ENCODE measurements around the gene SFT2D2.

Gene SFT2D2

DNA sequence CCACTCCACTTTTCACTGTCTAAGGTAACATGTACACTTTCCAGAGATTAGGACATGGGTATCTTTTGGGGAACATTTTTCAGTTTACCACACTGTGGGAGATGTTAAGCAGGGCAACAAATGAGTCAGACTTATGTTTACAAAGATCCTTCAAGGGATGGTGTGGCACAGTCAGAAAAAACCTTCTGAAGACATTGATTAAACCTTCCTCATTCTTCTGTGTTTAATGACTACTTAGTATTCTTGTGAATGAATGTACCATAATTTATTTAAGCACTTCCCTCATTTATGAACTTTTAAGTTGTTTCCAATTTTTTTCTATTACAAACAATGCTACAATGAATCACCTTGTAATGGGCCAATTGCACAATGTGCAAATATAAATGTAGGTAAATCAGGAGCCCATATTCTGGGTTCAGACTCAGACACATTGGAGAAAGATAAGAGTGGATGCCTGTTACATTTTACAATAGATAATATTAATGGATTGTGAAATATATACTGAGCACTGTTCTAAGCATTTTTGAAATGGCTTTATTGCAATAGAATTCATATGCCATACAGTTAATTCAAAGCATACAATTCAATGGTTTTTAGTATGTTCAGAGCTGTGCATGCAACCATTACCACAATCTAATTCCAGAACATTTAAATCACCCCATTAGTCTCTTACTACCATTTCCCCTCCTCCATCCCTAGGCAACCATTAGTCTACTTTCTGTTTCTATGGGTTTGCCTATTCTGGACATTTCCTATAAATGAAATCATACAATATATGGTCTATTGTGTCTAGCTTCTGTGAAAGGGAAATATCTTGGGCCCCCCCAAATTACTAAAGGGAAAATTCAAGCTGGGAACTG is 1.9 kb upstream of the SFT2D2 start:
- no peak for DNase-seq

- no peak for DNase-seq
Observed at GRCh38 chr1:168224991-168225390, 813 bp upstream of the SFT2D2 start.

- DNase-seq = no peak
Observed at GRCh38 chr1:168227620-168228019, 1.8 kb downstream of the SFT2D2 start.

DNA sequence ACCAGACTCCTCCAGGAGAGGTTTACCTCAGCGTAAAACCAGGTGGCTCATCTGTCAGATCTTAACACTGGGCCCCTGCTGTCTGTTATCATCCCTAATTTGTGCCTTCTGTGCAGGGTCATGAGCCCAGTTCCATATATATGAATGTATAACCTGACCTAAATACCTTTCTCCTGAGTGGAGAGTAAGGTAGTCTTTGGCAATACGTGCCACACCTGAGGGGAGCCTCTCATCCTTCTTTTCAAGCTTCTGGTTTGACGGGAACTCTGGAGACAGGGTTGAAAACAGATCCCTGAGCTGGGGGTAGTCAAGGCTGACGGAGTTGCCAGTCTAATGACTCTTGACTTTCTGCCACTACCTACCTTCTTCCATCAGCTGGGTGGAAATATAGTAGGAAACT is 4.1 kb downstream of the SFT2D2 start:
- no peak for DNase-seq

- DNase-seq = no peak
Observed at GRCh38 chr1:168230709-168231108, 4.9 kb downstream of the SFT2D2 start.

DNA sequence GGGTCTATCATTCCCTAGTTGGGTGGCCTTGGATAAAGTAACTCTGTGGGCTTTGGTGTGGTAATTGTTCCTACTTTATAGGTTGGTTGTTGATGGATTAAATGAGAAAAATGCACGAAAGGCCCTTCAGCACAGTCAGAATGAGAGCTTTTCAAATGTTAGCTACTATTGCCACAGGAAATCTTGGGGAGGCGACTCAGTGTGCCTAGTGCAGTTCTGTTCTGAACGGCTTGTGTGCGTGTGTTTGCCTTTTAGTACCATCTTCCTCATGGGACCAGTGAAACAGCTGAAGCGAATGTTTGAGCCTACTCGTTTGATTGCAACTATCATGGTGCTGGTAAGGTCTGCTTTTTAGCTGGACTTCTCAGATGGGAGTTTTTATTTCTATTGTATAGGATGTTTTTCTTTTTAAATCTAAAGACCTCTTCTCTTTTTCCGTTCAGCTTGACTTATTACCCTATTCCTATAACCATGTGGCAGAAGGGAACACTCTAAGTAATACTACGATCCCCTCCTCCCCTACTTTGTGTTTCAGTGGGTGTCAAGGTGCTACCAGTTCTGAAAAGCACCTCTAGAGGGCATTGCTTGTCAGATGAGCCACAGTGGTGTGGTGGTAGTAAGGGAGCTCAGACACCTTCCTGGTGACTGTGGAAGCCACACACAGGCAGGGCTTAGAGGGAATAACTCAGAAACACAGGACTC is 9.2 kb downstream of the SFT2D2 start:
- peak; percentile 14 for DNase-seq

DNA sequence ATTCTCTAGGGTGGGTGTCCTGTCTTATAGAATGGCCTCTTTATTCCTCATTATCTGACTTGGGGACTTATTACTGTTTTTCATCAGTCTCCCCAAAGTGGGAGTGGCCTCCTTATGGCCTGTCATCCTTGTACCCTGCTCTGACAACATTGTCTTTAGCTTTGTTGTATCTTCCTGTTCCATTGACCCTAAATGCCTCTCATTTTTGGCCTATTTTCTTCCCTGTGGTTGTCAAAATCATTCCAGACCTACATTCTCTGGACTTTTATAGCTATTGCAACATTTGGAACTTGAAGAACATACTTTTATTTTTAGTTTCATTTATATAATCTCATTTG is 9.7 kb downstream of the SFT2D2 start:
- DNase-seq = no peak

DNA sequence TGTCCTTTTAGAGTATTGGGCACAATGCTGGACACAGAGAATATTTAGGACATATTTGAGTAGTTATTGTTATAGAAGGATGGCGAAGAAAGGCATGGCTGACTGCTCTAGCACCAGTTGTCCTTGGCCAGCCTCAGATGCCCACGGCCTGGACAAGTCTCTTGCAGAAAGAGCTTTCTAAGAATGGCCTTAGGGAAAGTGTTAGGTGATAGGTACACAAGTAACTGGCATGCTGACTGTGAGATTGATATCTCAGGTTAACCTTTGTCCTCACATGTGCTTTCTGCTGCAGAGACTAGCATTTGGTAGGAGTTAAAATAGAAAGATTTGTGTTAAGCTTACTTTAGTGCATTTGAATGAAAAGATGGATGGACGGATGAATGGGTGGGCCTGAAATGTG is 10.1 kb downstream of the SFT2D2 start:
- no peak for DNase-seq

- no peak for DNase-seq
Observed at GRCh38 chr1:168236836-168237611, 11.2 kb downstream of the SFT2D2 start.

DNA sequence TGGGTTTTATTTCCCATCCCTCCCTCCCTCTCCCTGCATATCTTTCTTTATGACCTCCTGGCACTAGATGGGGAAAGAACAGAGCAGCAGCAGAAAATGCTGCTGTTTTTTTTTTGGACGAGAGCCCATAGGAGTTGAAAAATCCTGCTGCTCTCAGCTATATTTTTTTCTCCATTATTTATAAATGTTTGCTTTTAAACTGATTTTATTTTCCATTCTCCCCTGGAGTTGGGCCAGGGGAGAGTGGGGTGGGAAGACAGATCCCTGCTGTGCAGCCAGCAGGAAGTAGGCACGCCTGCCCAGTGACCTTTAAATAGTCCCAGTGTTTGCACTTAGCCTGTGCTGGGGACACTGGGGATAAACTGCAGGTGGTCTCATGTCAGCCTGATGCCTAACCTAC is 17.4 kb downstream of the SFT2D2 start:
- DNase-seq = no peak

DNA sequence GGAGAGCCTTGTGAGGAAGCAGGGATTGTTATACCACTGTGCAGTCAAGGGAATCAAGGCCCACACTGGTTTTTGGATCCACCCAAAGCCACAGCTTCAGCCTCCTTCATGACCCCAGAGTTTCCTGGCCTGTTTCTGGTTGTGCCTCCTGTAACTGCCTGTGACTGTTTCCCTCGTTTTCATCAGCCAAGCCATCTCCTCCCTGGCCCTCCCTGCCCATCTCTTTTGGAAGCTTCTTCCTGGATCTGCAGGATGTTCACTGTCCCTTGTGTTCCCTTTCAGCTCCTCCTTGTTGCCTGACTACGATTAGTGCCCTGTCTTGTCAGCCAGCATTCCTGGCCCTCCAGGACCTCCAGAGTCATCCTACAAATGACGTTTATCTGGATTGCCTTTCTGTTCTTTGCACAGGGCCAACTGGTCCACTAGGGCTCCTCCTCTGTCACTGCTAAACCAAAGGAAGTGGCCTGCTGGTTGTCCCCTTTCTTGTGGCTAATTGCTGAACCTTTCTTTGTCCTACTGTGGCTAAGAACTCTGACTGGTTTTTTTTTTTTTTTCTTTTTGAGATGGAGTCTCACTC is 17.9 kb downstream of the SFT2D2 start:
- no peak for DNase-seq

DNA sequence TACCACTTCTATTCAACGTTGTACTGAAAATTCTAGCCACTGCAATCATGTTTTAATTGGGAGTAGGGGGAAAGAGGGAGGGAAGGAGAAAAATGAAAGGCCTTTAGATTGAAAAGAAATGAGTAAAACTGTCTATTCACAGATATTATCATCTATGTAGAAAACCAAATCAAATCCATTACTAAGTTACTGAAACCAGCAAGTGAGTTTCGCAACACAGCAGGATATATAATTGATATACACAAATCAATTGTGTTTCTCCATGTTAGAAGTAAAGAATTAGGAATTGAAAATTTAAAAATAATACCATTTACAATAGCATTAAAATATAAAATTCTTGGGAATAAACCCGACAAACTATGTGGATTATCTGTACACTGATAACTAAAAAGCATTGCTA is 19.2 kb downstream of the SFT2D2 start:
- DNase-seq = no peak

DNA sequence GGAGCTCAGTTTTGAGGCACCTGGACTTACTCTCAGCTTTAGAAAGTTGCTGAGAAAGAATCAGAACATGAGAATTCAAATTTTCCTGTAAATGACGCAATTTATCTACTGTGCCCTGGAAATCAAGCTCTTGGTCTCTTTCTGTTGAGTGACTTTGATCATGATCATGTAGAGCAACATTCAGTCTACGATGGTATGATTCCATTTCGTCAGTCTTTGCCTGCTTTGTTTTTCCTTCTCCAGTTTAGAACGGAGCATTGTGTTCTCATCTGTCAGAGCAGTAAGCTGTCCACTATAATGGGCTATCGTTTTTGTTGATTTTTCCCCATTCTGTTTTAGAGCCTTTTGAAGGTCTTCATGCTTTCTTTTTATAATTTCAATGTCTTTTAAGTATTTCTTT is 20.7 kb downstream of the SFT2D2 start:
- DNase-seq = no peak

- no peak for DNase-seq
Observed at GRCh38 chr1:168252204-168252733, 26.5 kb downstream of the SFT2D2 start.

- no peak for DNase-seq
Observed at GRCh38 chr1:168256164-168256563, 30.4 kb downstream of the SFT2D2 start.

GRCh38 chr1:168257397-168257796 is 31.6 kb downstream of the SFT2D2 start:
- no peak for DNase-seq

DNA sequence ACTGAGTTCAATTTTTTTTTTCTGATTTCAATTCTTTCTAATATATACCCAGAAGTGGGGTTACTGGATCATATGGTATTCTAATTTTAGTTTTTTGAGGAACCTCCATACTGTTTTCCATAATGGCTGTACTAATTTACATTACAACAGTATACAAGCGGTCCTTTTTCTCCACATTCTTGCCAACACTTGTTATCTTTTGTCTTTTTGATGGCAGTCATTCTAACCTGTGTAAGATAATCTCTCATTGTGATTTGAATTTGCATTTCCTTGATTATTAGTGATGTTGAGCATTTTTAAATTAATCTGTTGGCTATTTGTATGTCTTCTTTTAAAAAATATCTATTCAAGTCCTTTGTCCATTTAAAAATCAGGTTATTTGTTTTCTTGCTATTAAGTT is 33.8 kb downstream of the SFT2D2 start:
- no peak for DNase-seq

- DNase-seq = no peak
Observed at GRCh38 chr1:168260393-168260792, 34.6 kb downstream of the SFT2D2 start.

GRCh38 chr1:168261390-168261789 is 35.6 kb downstream of the SFT2D2 start:
- no peak for DNase-seq

- no peak for DNase-seq
Observed at GRCh38 chr1:168263130-168263529, 37.3 kb downstream of the SFT2D2 start.

DNA sequence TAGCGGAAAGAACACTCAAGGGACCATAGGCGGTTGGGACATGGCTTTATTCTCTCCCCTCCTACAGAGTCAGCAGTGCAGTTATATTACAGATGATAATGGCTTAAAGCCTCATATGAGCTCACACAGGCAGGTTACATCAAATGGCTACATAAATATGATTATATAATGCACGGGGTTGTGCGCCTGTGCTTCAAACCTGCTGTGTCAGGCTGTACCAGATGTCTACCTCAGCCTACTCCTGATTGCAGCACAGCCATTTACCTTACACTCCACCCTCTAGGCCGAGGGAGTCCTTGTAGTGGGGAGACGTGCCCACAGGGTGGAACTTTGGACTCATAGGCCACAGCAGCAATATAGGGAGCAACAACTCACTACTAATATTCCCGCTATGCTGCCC is 38.5 kb downstream of the SFT2D2 start:
- no peak for DNase-seq

DNA sequence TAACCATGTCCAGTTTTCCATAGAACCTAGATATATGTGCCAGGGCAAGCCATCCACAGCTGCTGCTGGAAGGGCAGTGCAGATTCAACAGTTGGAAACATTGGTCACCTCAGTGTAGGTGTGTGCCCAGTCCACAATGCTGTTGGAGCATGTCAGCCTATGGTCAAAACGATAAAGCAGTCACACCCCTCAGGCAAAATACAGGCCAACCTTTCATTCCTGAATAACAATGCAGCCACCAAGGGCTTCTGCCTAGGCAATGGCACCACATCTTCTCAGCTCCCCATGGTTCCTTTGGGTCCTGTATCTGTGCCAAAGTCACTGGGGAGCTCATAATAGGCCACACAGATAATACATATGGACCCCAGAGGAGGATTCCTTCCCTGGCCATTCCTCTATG is 39.8 kb downstream of the SFT2D2 start:
- DNase-seq = no peak

DNA sequence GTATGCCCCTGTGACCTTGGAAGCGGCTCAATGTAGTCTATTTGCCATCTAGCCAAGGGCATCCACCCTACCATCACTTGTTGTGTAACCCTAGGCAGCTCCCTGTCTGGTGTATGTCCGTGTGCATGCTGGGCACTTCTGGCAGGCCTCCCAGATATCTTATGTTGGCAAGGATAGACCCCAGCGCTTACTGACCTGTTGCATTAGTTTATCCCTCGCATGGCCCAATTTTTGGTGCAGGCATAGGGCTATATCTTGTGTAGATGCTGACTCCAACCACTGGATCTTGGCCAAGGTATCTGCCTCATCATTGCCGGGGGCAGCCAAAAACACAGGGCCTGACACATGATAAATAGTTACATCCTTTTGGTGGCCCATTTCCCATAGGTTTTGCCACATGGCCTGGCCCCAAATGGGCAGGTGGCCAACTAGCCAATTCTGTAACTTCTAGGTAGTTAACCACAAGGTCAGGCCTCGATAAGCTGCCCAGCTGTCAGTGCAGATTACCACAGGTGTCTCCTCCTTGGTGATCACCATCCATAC is 40.9 kb downstream of the SFT2D2 start:
- DNase-seq = no peak

Measured in effector CD4-positive, alpha-beta T cell (primary cell).